Measurements from ENCODE around the gene NAALADL2.

NAALADL2 gene

DNA sequence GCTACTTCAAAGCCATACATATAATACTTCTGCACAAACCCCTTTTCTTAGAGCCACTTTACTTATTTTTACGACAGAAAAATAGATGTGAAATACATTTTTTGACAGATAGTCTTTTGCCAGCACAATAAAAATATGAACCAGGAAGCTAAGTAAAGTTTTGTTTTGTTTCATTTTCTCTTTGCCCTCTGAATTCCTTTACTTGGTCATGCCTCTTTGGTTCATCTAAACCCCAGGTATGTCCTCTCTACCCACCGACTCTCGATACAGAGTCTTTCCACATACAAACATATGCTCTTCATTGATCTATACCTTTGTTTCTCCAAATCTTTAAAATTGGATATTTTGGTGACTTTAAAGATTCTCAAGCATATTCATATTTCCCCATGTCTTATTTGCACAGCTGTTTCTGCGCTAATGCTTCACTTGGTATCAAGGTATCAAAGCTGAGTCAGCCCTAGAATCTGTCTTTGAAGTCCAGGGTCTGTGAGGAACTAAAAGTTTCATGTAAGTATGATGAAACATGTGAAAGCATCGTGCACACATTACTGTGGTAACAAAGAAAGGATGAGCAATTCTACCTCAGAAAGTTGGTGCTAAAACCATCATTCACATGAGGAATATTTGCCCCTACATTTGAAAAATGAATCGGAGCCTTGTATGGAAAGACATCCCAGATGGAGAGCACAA lies 845.4 kb downstream of the NAALADL2 start:
- DNase-seq (ENCODE audit: low read depth in 1 of 2, low spot score in 1 of 2): no peak
- no peak for TF ChIP-seq JUND (IDR thresholded peaks at IDR 0.05; ENCODE audit: low read depth)
- in situ Hi-C loops (cut with HindIII; ENCODE audit: low pct_unique_long_range_greater_than_20kb, low sequenced_read_pairs): no loop called here

DNA sequence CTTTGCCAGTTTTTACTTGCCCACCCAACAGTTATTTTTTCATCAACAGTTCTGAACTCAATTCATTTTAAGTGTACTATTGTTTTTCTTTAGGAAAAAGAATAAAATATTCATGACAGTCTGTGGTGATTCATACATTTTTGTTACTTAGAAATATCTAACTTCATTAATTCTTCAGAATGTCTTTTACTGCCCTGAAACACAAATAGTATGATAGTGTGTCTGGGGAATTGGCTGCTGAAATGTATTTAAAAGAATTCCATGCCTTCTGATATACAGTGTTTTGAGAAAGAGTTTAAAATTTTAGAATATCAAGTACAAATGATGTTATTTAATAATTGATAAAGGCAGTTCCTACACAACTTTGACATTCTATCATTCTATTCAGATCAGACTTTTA lies 854.1 kb downstream of the NAALADL2 start:
- TF ChIP-seq JUND (IDR thresholded peaks at IDR 0.05; ENCODE audit: low read depth): no peak
- in situ Hi-C loops (cut with HindIII; ENCODE audit: low pct_unique_long_range_greater_than_20kb, low sequenced_read_pairs): no loop called here
- no peak for DNase-seq (ENCODE audit: low read depth in 1 of 2, low spot score in 1 of 2)

DNA sequence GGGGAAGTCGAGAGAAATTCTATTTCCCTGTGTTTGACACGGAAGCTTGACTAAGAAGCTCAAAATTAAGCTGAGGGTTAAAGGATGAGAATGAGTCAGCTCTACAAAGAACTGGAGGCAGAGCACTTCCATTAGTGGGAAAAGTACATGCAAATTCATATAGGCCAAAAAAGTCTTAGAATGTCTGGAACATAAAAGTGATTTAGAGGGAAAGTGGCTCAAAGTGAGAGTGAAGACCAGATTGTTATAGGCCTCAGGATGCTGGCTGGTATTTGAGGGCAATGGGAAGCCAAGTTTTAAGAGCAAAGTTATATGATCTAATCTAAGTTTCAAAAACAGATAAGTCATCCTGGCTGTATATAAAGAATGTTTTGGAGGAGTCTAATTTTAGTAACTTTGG lies 857.3 kb downstream of the NAALADL2 start:
- no peak for DNase-seq (ENCODE audit: low read depth in 1 of 2, low spot score in 1 of 2)
- in situ Hi-C loops (cut with HindIII; ENCODE audit: low pct_unique_long_range_greater_than_20kb, low sequenced_read_pairs): no loop called here
- no peak for TF ChIP-seq JUND (IDR thresholded peaks at IDR 0.05; ENCODE audit: low read depth)

DNA sequence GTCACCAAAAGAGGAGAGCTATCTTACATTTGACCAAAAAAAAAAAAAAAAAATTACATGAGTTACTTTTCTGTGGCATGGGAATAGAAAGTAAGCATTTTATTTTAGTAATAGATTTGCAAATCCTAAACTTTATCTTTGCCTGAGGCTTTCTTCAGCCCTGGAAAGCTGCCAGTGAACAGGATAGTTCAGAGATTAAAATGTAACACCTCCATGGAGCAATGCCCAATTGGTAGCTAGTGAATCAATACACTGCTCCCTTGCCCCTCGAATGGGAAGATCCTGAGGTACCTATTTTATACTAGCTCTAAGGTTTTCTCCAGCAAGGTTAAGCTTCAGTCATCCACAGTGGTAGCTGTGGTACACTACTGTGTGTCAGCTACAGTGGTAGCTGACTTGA lies 867.1 kb downstream of the NAALADL2 start:
- no peak for TF ChIP-seq JUND (IDR thresholded peaks at IDR 0.05; ENCODE audit: low read depth)
- DNase-seq (ENCODE audit: low read depth in 1 of 2, low spot score in 1 of 2): no peak
- in situ Hi-C loops (cut with HindIII; ENCODE audit: low pct_unique_long_range_greater_than_20kb, low sequenced_read_pairs): no loop called here

DNA sequence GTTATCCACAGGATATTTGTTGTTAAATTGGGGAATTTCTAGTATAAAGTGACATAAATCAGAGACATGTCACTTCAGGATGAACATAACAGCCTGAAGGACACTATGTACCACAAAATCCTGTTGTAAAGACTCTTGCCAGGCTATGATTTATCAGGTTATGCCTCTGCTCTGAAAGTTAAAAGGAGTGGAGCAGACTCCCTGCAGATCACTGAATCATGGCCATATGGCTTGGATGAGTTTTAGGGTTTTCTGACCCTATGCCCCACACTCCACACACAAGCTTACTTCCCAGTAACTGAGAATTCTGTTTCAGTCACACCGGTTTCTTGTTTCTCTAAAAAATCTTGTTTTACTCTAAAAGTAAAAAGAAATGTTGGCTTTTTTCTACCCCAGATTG lies 869.4 kb downstream of the NAALADL2 start:
- DNase-seq (ENCODE audit: low read depth in 1 of 2, low spot score in 1 of 2): no peak
- no peak for TF ChIP-seq JUND (IDR thresholded peaks at IDR 0.05; ENCODE audit: low read depth)
- in situ Hi-C loops (cut with HindIII; ENCODE audit: low pct_unique_long_range_greater_than_20kb, low sequenced_read_pairs): no loop called here

DNA sequence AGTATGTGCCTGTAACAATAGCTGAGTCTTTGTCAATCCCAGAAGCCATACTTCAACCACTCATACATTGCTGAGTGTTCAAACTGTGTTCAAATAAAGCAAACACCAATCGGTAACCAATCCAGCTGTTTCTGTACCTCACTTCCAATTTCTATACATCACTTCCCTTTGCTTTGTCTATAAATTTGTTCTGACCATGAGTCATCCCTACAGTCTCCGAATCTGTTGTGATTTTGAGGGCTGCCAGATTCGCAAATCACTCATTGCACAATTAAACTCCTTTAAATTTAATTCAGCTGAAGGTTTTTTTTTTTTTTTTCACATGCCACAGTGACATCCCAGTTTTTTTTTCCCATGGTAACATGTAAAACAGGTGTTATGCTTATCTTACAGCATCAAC lies 870.3 kb downstream of the NAALADL2 start:
- in situ Hi-C loops (cut with HindIII; ENCODE audit: low pct_unique_long_range_greater_than_20kb, low sequenced_read_pairs): no loop called here
- TF ChIP-seq JUND (IDR thresholded peaks at IDR 0.05; ENCODE audit: low read depth): no peak
- no peak for DNase-seq (ENCODE audit: low read depth in 1 of 2, low spot score in 1 of 2)

DNA sequence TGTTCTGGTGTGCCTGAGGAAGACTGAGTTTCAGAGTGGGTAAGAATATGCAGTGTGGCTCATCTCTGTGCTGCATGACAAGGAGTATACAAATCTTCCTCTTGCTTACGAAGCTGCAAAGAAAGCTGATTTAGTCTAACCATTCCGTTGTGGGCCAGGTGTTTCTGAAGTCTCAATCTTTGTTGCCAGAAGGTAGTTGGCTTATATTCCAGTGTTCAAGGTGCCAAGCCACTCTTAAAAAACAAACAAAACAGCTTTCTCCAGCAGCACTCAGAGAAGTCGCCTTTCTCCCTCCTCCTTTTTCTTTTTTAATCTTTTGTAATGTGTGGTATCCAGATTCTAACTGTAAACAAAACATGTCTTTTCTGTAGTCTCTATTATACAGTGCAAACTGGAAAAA lies 872.4 kb downstream of the NAALADL2 start:
- in situ Hi-C loops (cut with HindIII; ENCODE audit: low pct_unique_long_range_greater_than_20kb, low sequenced_read_pairs): no loop called here
- DNase-seq (ENCODE audit: low read depth in 1 of 2, low spot score in 1 of 2): peak; percentile 19 to 83
- peak; percentile 72 for TF ChIP-seq JUND (IDR thresholded peaks at IDR 0.05; ENCODE audit: low read depth)

DNA sequence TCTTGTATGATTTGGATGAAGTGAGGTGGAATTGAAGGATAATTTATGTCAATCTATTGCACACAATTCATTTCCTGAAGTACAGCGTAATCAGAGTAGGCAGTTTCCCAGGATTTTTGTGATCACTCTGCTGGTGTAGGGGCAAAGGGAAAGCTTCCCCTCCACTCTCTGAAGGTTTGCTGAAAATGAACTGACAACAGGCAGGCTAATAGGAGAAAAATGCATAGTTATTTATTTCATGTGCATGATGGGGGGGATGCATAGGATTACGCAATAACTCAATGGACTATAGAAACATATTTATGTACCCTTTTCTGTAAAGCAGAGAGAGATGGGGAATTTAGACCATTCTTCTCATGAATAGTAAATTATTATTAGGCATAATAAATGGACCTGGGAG lies 872.9 kb downstream of the NAALADL2 start:
- no peak for DNase-seq (ENCODE audit: low read depth in 1 of 2, low spot score in 1 of 2)
- in situ Hi-C loops (cut with HindIII; ENCODE audit: low pct_unique_long_range_greater_than_20kb, low sequenced_read_pairs): no loop called here
- no peak for TF ChIP-seq JUND (IDR thresholded peaks at IDR 0.05; ENCODE audit: low read depth)

DNA sequence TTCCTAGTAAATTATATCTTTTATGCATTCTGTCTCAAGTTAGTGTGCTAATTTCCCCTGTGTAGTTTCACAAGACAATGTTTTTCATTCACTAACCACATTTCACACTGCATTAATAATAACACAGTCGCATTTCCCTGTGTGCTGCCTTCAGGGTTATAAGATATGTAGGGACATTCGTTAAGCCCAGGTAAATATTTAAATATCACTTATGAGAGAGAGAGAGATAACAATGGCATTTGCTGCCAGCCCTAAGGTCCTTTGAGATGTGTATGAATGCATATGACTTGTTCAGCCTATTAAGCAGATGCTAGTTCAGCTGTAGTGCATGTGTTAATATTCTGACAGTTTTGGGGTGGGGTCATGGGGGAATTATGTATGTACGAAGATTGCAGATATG lies 876.7 kb downstream of the NAALADL2 start:
- in situ Hi-C loops (cut with HindIII; ENCODE audit: low pct_unique_long_range_greater_than_20kb, low sequenced_read_pairs): no loop called here
- peak in 1 of 2 experiments; percentile 61 for DNase-seq (ENCODE audit: low read depth in 1 of 2, low spot score in 1 of 2)
- TF ChIP-seq JUND (IDR thresholded peaks at IDR 0.05; ENCODE audit: low read depth): peak; percentile 69

DNA sequence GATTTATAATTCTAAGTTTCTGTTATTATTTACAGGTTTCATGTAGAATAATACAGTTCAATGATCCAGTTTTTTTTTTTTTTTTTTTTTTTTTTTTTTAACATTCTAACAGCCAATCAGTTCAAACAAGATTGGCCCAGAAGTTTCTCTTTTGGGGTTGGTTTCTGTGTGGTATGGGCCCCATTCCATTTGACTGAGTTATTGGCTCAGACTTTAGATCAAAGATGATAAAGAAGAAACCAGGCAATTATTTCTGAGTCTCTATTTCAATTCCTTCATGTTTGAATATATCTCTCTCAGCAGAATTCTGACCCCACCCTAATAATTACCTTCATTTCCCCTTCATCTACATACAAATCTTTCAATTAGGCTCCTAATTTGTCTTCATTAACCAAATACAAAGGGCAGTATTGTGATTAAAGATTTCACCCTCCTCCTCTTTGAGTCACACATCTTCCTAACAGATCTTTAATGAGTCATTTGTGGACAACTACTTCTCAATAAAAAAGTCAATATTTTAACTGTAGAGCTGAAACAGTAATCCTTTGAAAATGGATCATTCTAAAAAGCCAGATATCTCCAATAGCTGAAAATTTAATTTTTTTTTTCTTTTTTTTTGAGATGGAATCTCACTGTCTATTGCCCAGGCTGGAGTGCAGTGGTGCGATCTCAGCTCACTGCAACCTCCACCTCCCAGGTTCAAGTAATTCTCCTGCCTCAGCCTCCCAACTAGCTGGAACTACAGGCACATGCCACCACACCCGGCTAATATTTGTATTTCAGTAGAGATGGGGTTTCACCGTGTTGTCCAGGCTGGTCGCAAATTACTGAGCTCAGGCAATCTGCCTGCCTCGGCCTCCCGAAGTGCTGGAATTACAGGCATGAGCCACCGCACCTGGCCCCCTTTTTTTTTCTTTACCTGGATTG lies 878.8 kb downstream of the NAALADL2 start:
- no peak for TF ChIP-seq JUND (IDR thresholded peaks at IDR 0.05; ENCODE audit: low read depth)
- in situ Hi-C loops (cut with HindIII; ENCODE audit: low pct_unique_long_range_greater_than_20kb, low sequenced_read_pairs): no loop called here
- no peak for DNase-seq (ENCODE audit: low read depth in 1 of 2, low spot score in 1 of 2)

DNA sequence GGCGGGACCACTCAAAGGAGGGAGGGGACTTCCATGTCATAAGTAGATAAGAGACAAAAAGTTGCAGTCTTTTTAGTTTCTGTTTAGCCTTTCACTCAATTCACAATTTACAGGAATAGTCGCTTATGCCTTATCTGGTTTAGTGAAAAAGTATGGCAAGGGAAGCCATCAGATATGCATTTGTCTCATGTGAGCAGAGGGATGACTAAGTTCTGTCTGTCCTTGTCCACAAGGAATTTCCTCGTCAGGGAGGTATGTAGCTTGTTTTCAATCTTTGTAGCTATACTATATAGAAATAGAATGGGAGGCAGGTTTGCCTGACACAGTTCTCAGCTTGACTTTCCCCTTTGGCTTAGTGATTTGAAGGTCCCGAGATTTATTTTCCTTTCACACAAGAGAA lies 882.8 kb downstream of the NAALADL2 start:
- in situ Hi-C loops (cut with HindIII; ENCODE audit: low pct_unique_long_range_greater_than_20kb, low sequenced_read_pairs): no loop called here
- TF ChIP-seq JUND (IDR thresholded peaks at IDR 0.05; ENCODE audit: low read depth): no peak
- no peak for DNase-seq (ENCODE audit: low read depth in 1 of 2, low spot score in 1 of 2)

DNA sequence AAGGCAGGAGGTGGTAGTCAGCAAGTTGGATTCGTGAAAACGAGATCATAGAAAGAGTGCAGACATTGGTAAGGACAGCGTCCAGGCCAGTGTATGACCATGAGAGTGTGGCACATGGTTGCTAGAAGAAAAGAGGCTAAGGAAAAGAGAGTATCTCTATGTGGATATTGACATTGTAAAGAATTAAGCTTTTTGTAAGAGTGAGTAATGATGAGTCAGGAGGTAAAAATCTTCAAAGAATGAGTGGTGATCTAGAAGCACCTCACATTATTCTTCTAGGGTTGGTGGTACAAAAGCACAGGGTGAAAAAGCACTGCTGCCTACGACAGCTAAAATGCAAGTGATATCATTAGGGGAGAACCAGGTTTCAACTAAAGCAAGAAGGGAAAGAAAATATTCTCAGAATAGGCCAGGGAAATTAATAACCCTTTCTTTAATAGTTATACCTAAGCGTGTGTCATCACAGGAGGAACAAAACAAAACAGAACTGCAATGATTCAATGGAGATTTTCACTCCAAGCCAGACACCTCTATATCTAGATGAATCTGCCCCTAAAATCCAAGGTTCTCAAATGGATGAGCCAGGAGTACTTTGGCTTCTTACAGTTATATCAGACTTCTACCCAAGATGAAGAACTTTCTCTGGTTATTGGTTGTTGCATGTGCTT lies 884.7 kb downstream of the NAALADL2 start:
- no peak for TF ChIP-seq JUND (IDR thresholded peaks at IDR 0.05; ENCODE audit: low read depth)
- in situ Hi-C loops (cut with HindIII; ENCODE audit: low pct_unique_long_range_greater_than_20kb, low sequenced_read_pairs): no loop called here
- DNase-seq (ENCODE audit: low read depth in 1 of 2, low spot score in 1 of 2): no peak

DNA sequence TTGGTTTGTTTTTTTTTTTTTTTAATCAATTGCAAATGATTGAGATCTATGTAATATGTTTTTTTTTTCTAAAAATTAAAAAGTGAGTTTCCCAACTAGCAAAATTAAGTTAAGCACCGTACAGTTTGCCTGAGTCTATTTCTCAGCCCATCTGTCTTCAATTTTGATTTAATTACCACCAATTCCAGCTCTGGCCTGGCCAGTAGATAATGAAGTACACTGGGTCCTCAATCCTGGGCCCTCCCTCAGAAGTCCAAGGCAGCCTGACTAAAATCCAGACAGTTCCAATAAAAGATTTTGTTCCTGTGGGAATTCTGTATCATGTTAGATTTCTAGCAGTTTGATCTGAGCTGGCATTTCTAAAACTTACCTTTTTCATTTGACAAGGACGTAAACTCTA lies 887.2 kb downstream of the NAALADL2 start:
- in situ Hi-C loops (cut with HindIII; ENCODE audit: low pct_unique_long_range_greater_than_20kb, low sequenced_read_pairs): no loop called here
- TF ChIP-seq JUND (IDR thresholded peaks at IDR 0.05; ENCODE audit: low read depth): no peak
- no peak for DNase-seq (ENCODE audit: low read depth in 1 of 2, low spot score in 1 of 2)
